SK-N-SH (cell line): ENCODE results near the gene SLC29A1. TPM values are rescaled to one million over a fixed set of nuclear protein-coding genes. Genes with fewer than 3 reads are reported as not detected.
A peak's percentile ranks its signal among the peaks of the same experiment; 100 is the strongest.

Experiments used
- CTCF ChIA-PET: fragments of 300-600, 350-600 bp; formaldehyde crosslinking; extraction: SDS; loops from one replicate; lab custom pipeline; 2021; lab: Yijun Ruan, JAX
- POLR2A ChIA-PET: fragments of 350-600 bp; sonication (Branson Sonifier 250); formaldehyde crosslinking; extraction: SDS; loops from one replicate; lab custom pipeline; 2020; ENCODE audit warnings: antibody characterized with exemption, inconsistent platforms; lab: Yijun Ruan, JAX
- DNase-seq: peaks from one replicate; pipeline ENCODE4 v3.0.0; 2012
- H2AFZ ChIP-seq: fragments of 200-600 bp; sonication (generic); 2 replicates; pipeline ENCODE4 v1.8.1; 2016; ENCODE audit warnings: antibody characterized with exemption, mild to moderate bottlenecking, low read depth
- H3F3A ChIP-seq: fragments of 200-600 bp; sonication (generic); replicated peaks from 2 replicates; pipeline ENCODE3; 2016; ENCODE audit warnings: antibody characterized with exemption, mild to moderate bottlenecking; ENCODE audit not compliant: insufficient read depth
- H3K27ac ChIP-seq, 2 experiments: fragments of 200-500 bp in 1 of 2; fragments of 200-600 bp in 1 of 2; sonication (Bioruptor generic) in 1 of 2; sonication (generic), shearing (Covaris generic) in 1 of 2; 2 replicates each; pipeline versions ENCODE4 v1.5.1 to v1.6.1; 2014 to 2016; ENCODE audit warnings: low read depth in 2 of 2, inconsistent platforms in 1 of 2, low read length in 1 of 2, mild to moderate bottlenecking in 1 of 2, mixed read lengths in 1 of 2
- H3K27me3 ChIP-seq: fragments of 200-600 bp; sonication (generic), shearing (Covaris generic); 2 replicates; pipeline ENCODE4 v1.6.1; 2016; ENCODE audit warnings: mixed run types; ENCODE audit not compliant: insufficient read depth
- H3K36me3 ChIP-seq, 2 experiments: fragments of 200-500 bp in 1 of 2; fragments of 200-600 bp in 1 of 2; sonication (Bioruptor generic) in 1 of 2; sonication (generic) in 1 of 2; replicated peaks in 1 of 2; 2 replicates each; pipeline versions ENCODE3 to v1.5.1; 2014 to 2016; ENCODE audit warnings: low read length in 1 of 2, mild to moderate bottlenecking in 1 of 2; ENCODE audit not compliant: insufficient read depth in 2 of 2, control insufficient read depth in 1 of 2
- H3K4me1 ChIP-seq, 2 experiments: fragments of 200-500 bp in 1 of 2; fragments of 200-600 bp in 1 of 2; sonication (Bioruptor generic) in 1 of 2; sonication (generic), shearing (Covaris generic) in 1 of 2; 2 replicates each; pipeline versions ENCODE4 v1.5.1 to v1.6.1; 2014 to 2016; ENCODE audit warnings: low read depth in 1 of 2, low read length in 1 of 2, mixed run types in 1 of 2; ENCODE audit not compliant: insufficient read depth in 2 of 2, control insufficient read depth in 1 of 2
- H3K4me2 ChIP-seq: fragments of 200-600 bp; sonication (generic), shearing (Covaris generic); 2 replicates; pipeline ENCODE4 v1.6.1; 2017; ENCODE audit warnings: mixed run types
- H3K4me3 ChIP-seq, 2 experiments: fragments of 200-500 bp in 1 of 2; fragments of 200-600 bp in 1 of 2; sonication (Bioruptor generic) in 1 of 2; sonication (generic), shearing (Covaris generic) in 1 of 2; 2 replicates each; pipeline versions ENCODE4 v1.5.1 to v1.8.1; 2014 to 2016; ENCODE audit warnings: low read depth in 2 of 2, inconsistent platforms in 1 of 2, low read length in 1 of 2, mild to moderate bottlenecking in 1 of 2, mixed read lengths in 1 of 2, moderate library complexity in 1 of 2
- H3K79me2 ChIP-seq: fragments of 200-600 bp; sonication (generic); 2 replicates; pipeline ENCODE4 v1.8.1; 2017; ENCODE audit warnings: mild to moderate bottlenecking; ENCODE audit not compliant: insufficient read depth
- H3K9ac ChIP-seq: fragments of 200-600 bp; sonication (generic); 2 replicates; pipeline ENCODE4 v1.6.1; 2017; ENCODE audit warnings: mixed run types
- H3K9me2 ChIP-seq: fragments of 200-600 bp; sonication (generic); 2 replicates; pipeline ENCODE4 v1.6.1; 2017; ENCODE audit warnings: mixed run types
- H3K9me3 ChIP-seq: fragments of 200-600 bp; sonication (generic); 2 replicates; pipeline ENCODE4 v1.6.1; 2017; ENCODE audit warnings: mixed run types, mild to moderate bottlenecking, moderate library complexity
- H4K20me1 ChIP-seq: fragments of 200-600 bp; sonication (generic); 2 replicates; pipeline ENCODE4 v1.6.1; 2017; ENCODE audit warnings: mild to moderate bottlenecking, mixed run types; ENCODE audit not compliant: insufficient read depth
- CHD2 ChIP-seq: fragments of 150-350 bp; IDR thresholded peaks from 2 replicates; pipeline ENCODE4 v1.6.1; 2018; ENCODE audit warnings: low read length; ENCODE audit not compliant: partially characterized antibody
- FOSL2 ChIP-seq: IDR thresholded peaks from 2 replicates; pipeline ENCODE4 v1.4.0; 2012; ENCODE audit warnings: low read depth, mild to moderate bottlenecking, moderate library complexity, borderline replicate concordance
- NFIC ChIP-seq: IDR thresholded peaks from 2 replicates; pipeline ENCODE4 v1.4.0; 2012; ENCODE audit warnings: borderline replicate concordance
- RCOR1 ChIP-seq: fragments of 150-350 bp; IDR thresholded peaks from 2 replicates; pipeline ENCODE4 v1.6.1; 2017; ENCODE audit warnings: antibody characterized with exemption, low read length
- TAF1 ChIP-seq: IDR thresholded peaks from 2 replicates; pipeline ENCODE4 v1.6.1; 2012; ENCODE audit warnings: low read depth, mild to moderate bottlenecking, low read length, moderate library complexity, borderline replicate concordance
- YY1 ChIP-seq: IDR thresholded peaks from 2 replicates; pipeline ENCODE4 v1.4.0; 2012; ENCODE audit warnings: low read depth, mild to moderate bottlenecking
- WGBS: methylation state at CpG from one replicate; pipeline ENCODE4 v1.1.6; 2017; ENCODE audit warnings: low lambda C conversion rate; 5-methylcytosine and 5-hydroxymethylcytosine counted together
- polyA plus RNA-seq, 3 experiments: library from polyadenylated mRNA; depleted of rRNA; stranded (reverse); fragments of >200 nt; gene quantifications; 2 replicates each; pipeline ENCODE4 v1.2.3, GENCODE V29; 2012
- TF ChIP-seq, protein P1 (sequence below): IDR thresholded peaks from 2 replicates; pipeline ENCODE4 v1.4.0; 2012; ENCODE audit warnings: low read depth, borderline replicate concordance
- TF ChIP-seq, protein P2 (sequence below): IDR thresholded peaks from 2 replicates; pipeline ENCODE4 v1.6.1; 2012; ENCODE audit warnings: mild to moderate bottlenecking, low read depth, low read length, moderate library complexity
- TF ChIP-seq, protein P3 (sequence below): IDR thresholded peaks from 2 replicates; pipeline ENCODE4 v1.4.0; 2012; ENCODE audit warnings: low read depth, borderline replicate concordance

The SLC29A1 gene
- polyA plus RNA-seq, 1 of the 3 experiments (the other 2 are of a cell fraction) = 44.5 TPM

DNA sequence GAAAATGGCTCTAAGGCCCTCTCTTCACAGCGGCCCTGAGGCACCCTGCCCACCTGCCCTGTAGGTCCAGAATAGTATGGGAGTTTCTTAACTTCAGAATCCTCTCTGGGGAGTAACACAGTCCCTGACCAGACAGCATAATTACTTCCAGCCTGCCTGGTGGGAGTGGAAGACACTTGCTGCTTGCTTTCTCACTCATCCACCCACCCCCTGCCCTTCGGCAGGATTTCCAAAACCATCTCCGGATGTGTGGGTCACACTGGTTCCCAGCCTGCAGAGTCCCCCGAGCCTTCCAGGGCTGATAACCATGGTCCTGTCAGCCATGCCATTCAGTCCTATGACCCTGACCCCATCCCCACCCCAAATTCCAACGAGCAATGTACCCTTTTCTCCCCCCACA is 5.4 kb downstream of the SLC29A1 start (continued):
- TF ChIP-seq, protein P1, sequence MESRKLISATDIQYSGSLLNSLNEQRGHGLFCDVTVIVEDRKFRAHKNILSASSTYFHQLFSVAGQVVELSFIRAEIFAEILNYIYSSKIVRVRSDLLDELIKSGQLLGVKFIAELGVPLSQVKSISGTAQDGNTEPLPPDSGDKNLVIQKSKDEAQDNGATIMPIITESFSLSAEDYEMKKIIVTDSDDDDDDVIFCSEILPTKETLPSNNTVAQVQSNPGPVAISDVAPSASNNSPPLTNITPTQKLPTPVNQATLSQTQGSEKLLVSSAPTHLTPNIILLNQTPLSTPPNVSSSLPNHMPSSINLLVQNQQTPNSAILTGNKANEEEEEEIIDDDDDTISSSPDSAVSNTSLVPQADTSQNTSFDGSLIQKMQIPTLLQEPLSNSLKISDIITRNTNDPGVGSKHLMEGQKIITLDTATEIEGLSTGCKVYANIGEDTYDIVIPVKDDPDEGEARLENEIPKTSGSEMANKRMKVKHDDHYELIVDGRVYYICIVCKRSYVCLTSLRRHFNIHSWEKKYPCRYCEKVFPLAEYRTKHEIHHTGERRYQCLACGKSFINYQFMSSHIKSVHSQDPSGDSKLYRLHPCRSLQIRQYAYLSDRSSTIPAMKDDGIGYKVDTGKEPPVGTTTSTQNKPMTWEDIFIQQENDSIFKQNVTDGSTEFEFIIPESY = no peak
- TF ChIP-seq, all 33 proteins: peak for 0

DNA sequence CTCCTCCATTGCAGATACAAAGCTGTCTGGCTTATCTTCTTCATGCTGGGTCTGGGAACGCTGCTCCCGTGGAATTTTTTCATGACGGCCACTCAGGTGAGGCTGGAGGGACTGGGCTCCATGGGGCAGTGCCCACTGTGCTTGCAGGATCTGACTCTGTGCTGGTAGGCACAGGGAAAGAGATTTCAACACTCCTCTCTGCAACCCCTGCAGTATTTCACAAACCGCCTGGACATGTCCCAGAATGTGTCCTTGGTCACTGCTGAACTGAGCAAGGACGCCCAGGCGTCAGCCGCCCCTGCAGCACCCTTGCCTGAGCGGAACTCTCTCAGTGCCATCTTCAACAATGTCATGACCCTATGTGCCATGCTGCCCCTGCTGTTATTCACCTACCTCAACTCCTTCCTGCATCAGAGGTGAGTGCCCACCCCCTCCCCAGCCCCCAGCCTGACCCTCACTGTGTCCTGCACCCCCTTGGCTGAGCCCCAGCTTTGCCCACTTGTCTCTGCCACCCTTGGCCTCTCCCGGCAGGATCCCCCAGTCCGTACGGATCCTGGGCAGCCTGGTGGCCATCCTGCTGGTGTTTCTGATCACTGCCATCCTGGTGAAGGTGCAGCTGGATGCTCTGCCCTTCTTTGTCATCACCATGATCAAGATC is 6.1 kb downstream of the SLC29A1 start:
- Histone ChIP-seq H3K9ac (no peak overlapping the region), H3K9me3 (no peaks in the 10 kb centered on the region), H2AFZ (no peak overlapping the region), H3F3A (peaks cover 3% of the 10 kb centered on the region), H3K4me2 (no peak overlapping the region), H3K27ac (peak overlapping the region in 1 of 2 experiments; percentile 17; a peak in 1 of 4 replicates), H3K27me3 (no peaks in the 10 kb centered on the region), H3K4me3 (no peak overlapping the region), H4K20me1 (peaks cover 5% of the 10 kb centered on the region; the same call in 1 of the 2 replicates), H3K79me2 (peaks cover 5% of the 10 kb centered on the region; the same call in 1 of the 2 replicates), H3K36me3 (peaks cover 0 to 6% of the 10 kb centered on the region in 2 experiments), H3K9me2 (no peaks in the 10 kb centered on the region), H3K4me1 (peaks cover 11 to 85% of the 10 kb centered on the region in 2 experiments)
- DNase-seq = no peak
- TF ChIP-seq YY1 = no peak
- TF ChIP-seq RCOR1 = no peak
- no peak for TF ChIP-seq NFIC
- TF ChIP-seq, protein P1 = no peak
- no peak for TF ChIP-seq CHD2
- TF ChIP-seq TAF1 = no peak
- TF ChIP-seq FOSL2 = no peak
- TF ChIP-seq, protein P2, sequence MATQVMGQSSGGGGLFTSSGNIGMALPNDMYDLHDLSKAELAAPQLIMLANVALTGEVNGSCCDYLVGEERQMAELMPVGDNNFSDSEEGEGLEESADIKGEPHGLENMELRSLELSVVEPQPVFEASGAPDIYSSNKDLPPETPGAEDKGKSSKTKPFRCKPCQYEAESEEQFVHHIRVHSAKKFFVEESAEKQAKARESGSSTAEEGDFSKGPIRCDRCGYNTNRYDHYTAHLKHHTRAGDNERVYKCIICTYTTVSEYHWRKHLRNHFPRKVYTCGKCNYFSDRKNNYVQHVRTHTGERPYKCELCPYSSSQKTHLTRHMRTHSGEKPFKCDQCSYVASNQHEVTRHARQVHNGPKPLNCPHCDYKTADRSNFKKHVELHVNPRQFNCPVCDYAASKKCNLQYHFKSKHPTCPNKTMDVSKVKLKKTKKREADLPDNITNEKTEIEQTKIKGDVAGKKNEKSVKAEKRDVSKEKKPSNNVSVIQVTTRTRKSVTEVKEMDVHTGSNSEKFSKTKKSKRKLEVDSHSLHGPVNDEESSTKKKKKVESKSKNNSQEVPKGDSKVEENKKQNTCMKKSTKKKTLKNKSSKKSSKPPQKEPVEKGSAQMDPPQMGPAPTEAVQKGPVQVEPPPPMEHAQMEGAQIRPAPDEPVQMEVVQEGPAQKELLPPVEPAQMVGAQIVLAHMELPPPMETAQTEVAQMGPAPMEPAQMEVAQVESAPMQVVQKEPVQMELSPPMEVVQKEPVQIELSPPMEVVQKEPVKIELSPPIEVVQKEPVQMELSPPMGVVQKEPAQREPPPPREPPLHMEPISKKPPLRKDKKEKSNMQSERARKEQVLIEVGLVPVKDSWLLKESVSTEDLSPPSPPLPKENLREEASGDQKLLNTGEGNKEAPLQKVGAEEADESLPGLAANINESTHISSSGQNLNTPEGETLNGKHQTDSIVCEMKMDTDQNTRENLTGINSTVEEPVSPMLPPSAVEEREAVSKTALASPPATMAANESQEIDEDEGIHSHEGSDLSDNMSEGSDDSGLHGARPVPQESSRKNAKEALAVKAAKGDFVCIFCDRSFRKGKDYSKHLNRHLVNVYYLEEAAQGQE = no peak
- TF ChIP-seq, protein P3, sequence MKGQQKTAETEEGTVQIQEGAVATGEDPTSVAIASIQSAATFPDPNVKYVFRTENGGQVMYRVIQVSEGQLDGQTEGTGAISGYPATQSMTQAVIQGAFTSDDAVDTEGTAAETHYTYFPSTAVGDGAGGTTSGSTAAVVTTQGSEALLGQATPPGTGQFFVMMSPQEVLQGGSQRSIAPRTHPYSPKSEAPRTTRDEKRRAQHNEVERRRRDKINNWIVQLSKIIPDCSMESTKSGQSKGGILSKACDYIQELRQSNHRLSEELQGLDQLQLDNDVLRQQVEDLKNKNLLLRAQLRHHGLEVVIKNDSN = no peak
- ChIA-PET POLR2A (no interaction called here), CTCF (interaction anchor here (0.6 to 1.7 kb wide), 5 partner anchors 8 to 133 kb away, joined by 3 to 8 read pairs (median 3); no protein-coding TSS in a partner anchor)
- WGBS = 98% methylated on average over 7 of the region's 11 CpGs
